GM12801 (cell line): Measurements from ENCODE around the gene PLEKHA8.

Experiments
- TF ChIP-seq, protein P1 (sequence below): IDR thresholded peaks from one replicate; pipeline ENCODE4 v1.5.1; 2011; ENCODE audit warnings: control low read depth; ENCODE audit not compliant: insufficient read length; ENCODE audit errors: extremely low read depth

PLEKHA8 gene

DNA sequence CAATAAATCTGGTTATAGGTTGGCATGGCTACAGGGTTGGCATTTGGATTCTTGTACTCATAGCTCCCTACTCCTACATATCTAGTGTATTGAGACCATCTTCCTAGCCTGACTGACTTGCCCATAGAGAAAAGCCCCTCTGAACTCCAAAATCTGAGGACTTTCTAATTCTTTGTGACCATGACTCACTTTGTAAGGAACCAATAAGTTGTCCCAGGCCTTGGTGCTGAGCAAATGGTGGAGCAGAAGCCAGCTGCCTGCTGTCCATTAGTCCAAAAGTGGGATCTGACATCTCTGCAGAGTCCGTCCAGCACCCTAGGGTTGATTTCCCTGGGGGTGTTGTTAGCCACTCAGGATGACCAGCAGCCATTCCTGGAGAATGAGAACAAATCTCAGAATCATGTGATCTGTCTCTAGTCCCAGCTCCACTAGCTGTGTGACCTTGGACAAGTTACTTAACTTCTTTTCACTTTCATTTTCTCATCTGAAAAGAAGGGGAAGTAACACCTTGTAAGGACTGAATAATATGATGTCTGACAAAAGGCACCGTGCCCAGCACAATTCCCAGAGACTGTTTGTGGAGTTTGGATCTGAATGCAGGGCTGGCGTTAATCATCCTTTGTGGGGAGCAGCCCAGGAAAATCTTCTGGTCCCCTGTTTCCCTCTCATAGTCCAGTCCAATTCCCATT lies 150.7 kb downstream of the PLEKHA8 start:
- TF ChIP-seq, protein P1, sequence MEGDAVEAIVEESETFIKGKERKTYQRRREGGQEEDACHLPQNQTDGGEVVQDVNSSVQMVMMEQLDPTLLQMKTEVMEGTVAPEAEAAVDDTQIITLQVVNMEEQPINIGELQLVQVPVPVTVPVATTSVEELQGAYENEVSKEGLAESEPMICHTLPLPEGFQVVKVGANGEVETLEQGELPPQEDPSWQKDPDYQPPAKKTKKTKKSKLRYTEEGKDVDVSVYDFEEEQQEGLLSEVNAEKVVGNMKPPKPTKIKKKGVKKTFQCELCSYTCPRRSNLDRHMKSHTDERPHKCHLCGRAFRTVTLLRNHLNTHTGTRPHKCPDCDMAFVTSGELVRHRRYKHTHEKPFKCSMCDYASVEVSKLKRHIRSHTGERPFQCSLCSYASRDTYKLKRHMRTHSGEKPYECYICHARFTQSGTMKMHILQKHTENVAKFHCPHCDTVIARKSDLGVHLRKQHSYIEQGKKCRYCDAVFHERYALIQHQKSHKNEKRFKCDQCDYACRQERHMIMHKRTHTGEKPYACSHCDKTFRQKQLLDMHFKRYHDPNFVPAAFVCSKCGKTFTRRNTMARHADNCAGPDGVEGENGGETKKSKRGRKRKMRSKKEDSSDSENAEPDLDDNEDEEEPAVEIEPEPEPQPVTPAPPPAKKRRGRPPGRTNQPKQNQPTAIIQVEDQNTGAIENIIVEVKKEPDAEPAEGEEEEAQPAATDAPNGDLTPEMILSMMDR = no peak
